Measurements from ENCODE around the gene ATP10D. TPM values are rescaled to one million over a fixed set of nuclear protein-coding genes. Genes with fewer than 3 reads are reported as not detected.

The ATP10D gene
- total RNA-seq, 1 experiment from 2014 or later = 3.8 TPM

DNA sequence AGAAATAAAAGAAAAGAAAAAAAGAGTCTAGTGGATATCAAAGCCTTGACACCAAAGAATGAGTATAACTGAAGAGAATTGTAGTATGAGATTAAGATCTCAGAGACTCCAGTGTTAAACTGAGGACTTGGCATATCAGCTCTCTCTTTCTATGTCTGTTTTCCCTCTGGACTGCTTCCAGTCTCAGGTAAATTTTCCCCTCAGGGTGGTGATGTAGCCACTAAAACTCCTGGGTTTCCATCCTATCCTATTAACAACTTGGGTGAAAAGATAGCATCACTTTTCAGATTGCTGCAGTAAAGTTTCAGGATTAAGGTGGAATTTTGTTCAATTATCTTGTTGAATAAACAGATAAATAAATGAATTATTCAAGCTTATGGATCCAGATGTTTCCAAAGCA lies 85.7 kb downstream of the ATP10D start:
- H3K23ac ChIP-seq (ENCODE audit: insufficient read length, low read depth, low read length) = no peak overlapping the region
- TF ChIP-seq, protein P1, sequence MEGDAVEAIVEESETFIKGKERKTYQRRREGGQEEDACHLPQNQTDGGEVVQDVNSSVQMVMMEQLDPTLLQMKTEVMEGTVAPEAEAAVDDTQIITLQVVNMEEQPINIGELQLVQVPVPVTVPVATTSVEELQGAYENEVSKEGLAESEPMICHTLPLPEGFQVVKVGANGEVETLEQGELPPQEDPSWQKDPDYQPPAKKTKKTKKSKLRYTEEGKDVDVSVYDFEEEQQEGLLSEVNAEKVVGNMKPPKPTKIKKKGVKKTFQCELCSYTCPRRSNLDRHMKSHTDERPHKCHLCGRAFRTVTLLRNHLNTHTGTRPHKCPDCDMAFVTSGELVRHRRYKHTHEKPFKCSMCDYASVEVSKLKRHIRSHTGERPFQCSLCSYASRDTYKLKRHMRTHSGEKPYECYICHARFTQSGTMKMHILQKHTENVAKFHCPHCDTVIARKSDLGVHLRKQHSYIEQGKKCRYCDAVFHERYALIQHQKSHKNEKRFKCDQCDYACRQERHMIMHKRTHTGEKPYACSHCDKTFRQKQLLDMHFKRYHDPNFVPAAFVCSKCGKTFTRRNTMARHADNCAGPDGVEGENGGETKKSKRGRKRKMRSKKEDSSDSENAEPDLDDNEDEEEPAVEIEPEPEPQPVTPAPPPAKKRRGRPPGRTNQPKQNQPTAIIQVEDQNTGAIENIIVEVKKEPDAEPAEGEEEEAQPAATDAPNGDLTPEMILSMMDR (conservative IDR thresholded peaks at IDR 0.05) = no peak

More for the DNA sequence above, 85.7 kb downstream of the ATP10D start:
- no peak overlapping the region for H2BK20ac ChIP-seq (ENCODE audit: low read depth, low read length, poor library complexity, severe bottlenecking)
- H3K36me3 Mint-ChIP-seq (ENCODE audit: insufficient read depth in 1 of 3, low read depth in 3 of 3) = no peaks in the 10 kb centered on the region
- H3K4me2 ChIP-seq (ENCODE audit: insufficient read depth, insufficient read length, low read length) = no peak overlapping the region
- H4K91ac ChIP-seq (ENCODE audit: insufficient read length, low read depth, low read length) = no peak overlapping the region
- H3K79me1 ChIP-seq (ENCODE audit: insufficient read depth, low read depth, low read length, poor library complexity, severe bottlenecking) = no peaks in the 10 kb centered on the region
- H3K56ac ChIP-seq (ENCODE audit: insufficient read length, low read depth, low read length) = no peak overlapping the region
- H3K4me1 ChIP-seq (ENCODE audit: insufficient read depth, low read length) = no peaks in the 10 kb centered on the region
- H3K4ac ChIP-seq (ENCODE audit: low read depth, low read length) = no peak overlapping the region
- no peak overlapping the region for H4K8ac ChIP-seq (replicated peaks; ENCODE audit: insufficient read length, low read depth, low read length)
- H2BK12ac ChIP-seq (ENCODE audit: insufficient read length, low read depth, low read length) = no peak overlapping the region
- H3K79me2 ChIP-seq (ENCODE audit: insufficient read depth, low read length) = no peaks in the 10 kb centered on the region
- H3K9me3 ChIP-seq (ENCODE audit: control insufficient read depth, low read depth, low read length) = no peaks in the 10 kb centered on the region
- no peak overlapping the region for H2AK5ac ChIP-seq (ENCODE audit: insufficient read length, low read length)
- no peak overlapping the region for H2AFZ ChIP-seq (ENCODE audit: low read length)
- H3K14ac ChIP-seq (ENCODE audit: insufficient read depth, low read length) = no peak overlapping the region
- no peaks in the 10 kb centered on the region for H4K20me1 ChIP-seq (ENCODE audit: control insufficient read depth, insufficient read depth, insufficient read length)
- no peak overlapping the region for H3K4me3 Mint-ChIP-seq
- H4K5ac ChIP-seq (ENCODE audit: insufficient read length, low read depth, low read length) = no peak overlapping the region
- H3K4me1 Mint-ChIP-seq = no peaks in the 10 kb centered on the region
- H3K9me3 Mint-ChIP-seq = no peaks in the 10 kb centered on the region
- no peaks in the 10 kb centered on the region for H3K27me3 ChIP-seq (ENCODE audit: insufficient read depth, low read length)
- H2BK15ac ChIP-seq (ENCODE audit: low read depth, low read length) = no peak overlapping the region
- no peak overlapping the region for H2BK5ac ChIP-seq (ENCODE audit: insufficient read length, low read length)
- DNase-seq = no peak
- H3K18ac ChIP-seq (ENCODE audit: insufficient read length, low read depth, low read length) = no peak overlapping the region
- no peak overlapping the region for H3T11ph ChIP-seq (ENCODE audit: low read length)
- H2BK120ac ChIP-seq (ENCODE audit: low read depth, low read length, poor library complexity, severe bottlenecking) = no peak overlapping the region
- no peaks in the 10 kb centered on the region for H3K27me3 Mint-ChIP-seq (ENCODE audit: low read depth)
- H3K23me2 ChIP-seq (ENCODE audit: insufficient read length, low read depth, low read length, poor library complexity, severe bottlenecking) = no peaks in the 10 kb centered on the region
- H3K27ac Mint-ChIP-seq = no peak overlapping the region
- H3K27ac ChIP-seq (ENCODE audit: insufficient read length, low read depth, low read length) = no peak overlapping the region
- H3K9ac ChIP-seq (ENCODE audit: extremely low read depth, insufficient read length, low read length) = no peak overlapping the region
